Stimulated activated CD4-positive, alpha-beta T cell treated with anti-CD3 and anti-CD28 coated beads, Interleukin-12 subunit alpha, Interleukin-12 subunit beta, amount 100 ng/mL, for 4 hours (primary cell): Measurements from ENCODE around the gene NAV1.
A peak's percentile ranks its signal among the peaks of the same experiment; 100 is the strongest.
"Not testable (repeated sequence)": the region's sequence is repeated elsewhere in the genome, so short reads cannot be mapped to it uniquely, and the experiment has no call there.

Experiments
- DNase-seq: peaks from one replicate; pipeline ENCODE4 v3.0.0-alpha.2; 2020

Gene NAV1

GRCh38 chr1:201503397-201504176 lies 35.3 kb upstream of the NAV1 start:
- DNase-seq = no peak

GRCh38 chr1:201504179-201504631 lies 34.7 kb upstream of the NAV1 start:
- DNase-seq = no peak

- no peak for DNase-seq
These were observed 34.0 kb upstream of the NAV1 start for GRCh38 chr1:201504799-201505502.

- DNase-seq = no peak
These were observed 33.4 kb upstream of the NAV1 start for GRCh38 chr1:201505503-201505890.

- DNase-seq = no peak
These were observed 32.8 kb upstream of the NAV1 start for GRCh38 chr1:201506092-201506491.

- DNase-seq = peak; percentile 79
These were observed 32.2 kb upstream of the NAV1 start, which contains the start of gene CSRP1 for GRCh38 chr1:201506557-201507359. TSS of gene CSRP1 (minus strand) at chr1:201507123. CDS start at chr1:201496303, 10,820 bp downstream.

- DNase-seq = no peak
These were observed 31.6 kb upstream of the NAV1 start for GRCh38 chr1:201507360-201507675.

GRCh38 chr1:201508809-201509208 lies 30.1 kb upstream of the NAV1 start:
- DNase-seq = no peak

GRCh38 chr1:201509601-201510374 lies 29.1 kb upstream of the NAV1 start:
- no peak for DNase-seq

GRCh38 chr1:201510734-201511133 lies 28.2 kb upstream of the NAV1 start:
- no peak for DNase-seq

GRCh38 chr1:201511396-201511940 lies 27.5 kb upstream of the NAV1 start:
- DNase-seq = no peak

GRCh38 chr1:201511941-201512539 lies 26.9 kb upstream of the NAV1 start:
- no peak for DNase-seq

GRCh38 chr1:201513498-201514243 lies 25.3 kb upstream of the NAV1 start:
- no peak for DNase-seq

- DNase-seq = no peak
These were observed 24.5 kb upstream of the NAV1 start for GRCh38 chr1:201514466-201514865.

GRCh38 chr1:201515062-201515750 lies 23.7 kb upstream of the NAV1 start:
- no peak for DNase-seq

GRCh38 chr1:201515895-201516294 lies 23.0 kb upstream of the NAV1 start:
- no peak for DNase-seq

GRCh38 chr1:201516511-201517127 lies 22.3 kb upstream of the NAV1 start:
- no peak for DNase-seq

GRCh38 chr1:201517631-201518030 lies 21.3 kb upstream of the NAV1 start:
- DNase-seq = no peak

GRCh38 chr1:201518071-201518470 lies 20.9 kb upstream of the NAV1 start:
- no peak for DNase-seq

- DNase-seq = not testable (repeated sequence)
These were observed 18.8 kb upstream of the NAV1 start for GRCh38 chr1:201520046-201520575.
